Measurements from ENCODE around the gene ERCC6L.

Gene ERCC6L

GRCh38 chrX:72238721-72239475 lies at the start of gene ERCC6L:
TSS of gene ERCC6L (minus strand) at chrX:72239027. CDS start at chrX:72238911, 116 bp downstream.
- FAIRE-seq (no peak), DNase-seq (ENCODE audit: low spot score) (peak; percentile 69)

- no peak for DNase-seq (ENCODE audit: low spot score)
- no peak for FAIRE-seq
These were observed 43.5 kb upstream of the ERCC6L start for GRCh38 chrX:72282302-72282701.

- FAIRE-seq (peak; percentile 74), DNase-seq (ENCODE audit: low spot score) (peak; percentile 72)
These were observed 41.6 kb upstream of the ERCC6L start for GRCh38 chrX:72280321-72280845.

GRCh38 chrX:72276478-72276953 lies 37.7 kb upstream of the ERCC6L start:
- DNase-seq (ENCODE audit: low spot score) (no peak), FAIRE-seq (no peak)

- DNase-seq (ENCODE audit: low spot score), result no peak
- no peak for FAIRE-seq
These were observed 35.7 kb upstream of the ERCC6L start for GRCh38 chrX:72274526-72274925.

- DNase-seq (ENCODE audit: low spot score) (no peak), FAIRE-seq (no peak)
These were observed 34.9 kb upstream of the ERCC6L start for GRCh38 chrX:72273718-72274117.

GRCh38 chrX:72272868-72273267 lies 34.0 kb upstream of the ERCC6L start:
- peak; percentile 62 for DNase-seq (ENCODE audit: low spot score)
- FAIRE-seq, result peak; percentile 83

GRCh38 chrX:72271812-72272211 lies 33.0 kb upstream of the ERCC6L start:
- FAIRE-seq, result no peak
- DNase-seq (ENCODE audit: low spot score), result no peak

- no peak for DNase-seq (ENCODE audit: low spot score)
- no peak for FAIRE-seq
These were observed 32.4 kb upstream of the ERCC6L start for GRCh38 chrX:72271091-72271788.

- FAIRE-seq, result no peak
- DNase-seq (ENCODE audit: low spot score), result no peak
These were observed 31.6 kb upstream of the ERCC6L start for GRCh38 chrX:72270316-72270866.

- FAIRE-seq (peak; percentile 86), DNase-seq (ENCODE audit: low spot score) (peak; percentile 51)
These were observed 30.9 kb upstream of the ERCC6L start for GRCh38 chrX:72269671-72270251.

- no peak for FAIRE-seq
- DNase-seq (ENCODE audit: low spot score), result no peak
These were observed 30.0 kb upstream of the ERCC6L start for GRCh38 chrX:72268597-72269365.

- FAIRE-seq (no peak), DNase-seq (ENCODE audit: low spot score) (no peak)
These were observed 26.4 kb upstream of the ERCC6L start for GRCh38 chrX:72265263-72265662.

GRCh38 chrX:72262077-72262476 lies 23.2 kb upstream of the ERCC6L start:
- FAIRE-seq (no peak), DNase-seq (ENCODE audit: low spot score) (no peak)

- no peak for FAIRE-seq
- DNase-seq (ENCODE audit: low spot score), result no peak
These were observed 21.6 kb upstream of the ERCC6L start for GRCh38 chrX:72260448-72260847.

- DNase-seq (ENCODE audit: low spot score) (peak; percentile 58), FAIRE-seq (peak; percentile 55)
These were observed 19.3 kb upstream of the ERCC6L start for GRCh38 chrX:72258174-72258573.

GRCh38 chrX:72255864-72256263 lies 17.0 kb upstream of the ERCC6L start:
- no peak for FAIRE-seq
- DNase-seq (ENCODE audit: low spot score), result no peak

- DNase-seq (ENCODE audit: low spot score) (no peak), FAIRE-seq (no peak)
These were observed 16.6 kb upstream of the ERCC6L start for GRCh38 chrX:72255445-72255844.

- no peak for DNase-seq (ENCODE audit: low spot score)
These were observed 16.0 kb upstream of the ERCC6L start for GRCh38 chrX:72254816-72255215.

GRCh38 chrX:72253686-72254085 lies 14.9 kb upstream of the ERCC6L start:
- no peak for FAIRE-seq
- DNase-seq (ENCODE audit: low spot score), result no peak

More at GRCh38 chrX:72254816-72255215, 16.0 kb upstream of the ERCC6L start:
- FAIRE-seq, result no peak
